IPS-18c (cell line): Measurements from ENCODE around the gene TRMT44.
"Not testable (repeated sequence)": the region's sequence is repeated elsewhere in the genome, so short reads cannot be mapped to it uniquely, and the experiment has no call there.

ENCODE experiments used
- H3K4me3 ChIP-seq: 2 replicates; pipeline ENCODE4 v1.7.0; 2013; ENCODE audit warnings: low read depth, mild to moderate bottlenecking, low read length, moderate library complexity; ENCODE audit not compliant: insufficient read depth
- H3K9me3 ChIP-seq: one replicate; pipeline ENCODE4 v1.6.1; 2013; ENCODE audit warnings: mild to moderate bottlenecking, low read length, moderate library complexity; ENCODE audit not compliant: control insufficient read depth, insufficient read depth

TRMT44 gene

DNA sequence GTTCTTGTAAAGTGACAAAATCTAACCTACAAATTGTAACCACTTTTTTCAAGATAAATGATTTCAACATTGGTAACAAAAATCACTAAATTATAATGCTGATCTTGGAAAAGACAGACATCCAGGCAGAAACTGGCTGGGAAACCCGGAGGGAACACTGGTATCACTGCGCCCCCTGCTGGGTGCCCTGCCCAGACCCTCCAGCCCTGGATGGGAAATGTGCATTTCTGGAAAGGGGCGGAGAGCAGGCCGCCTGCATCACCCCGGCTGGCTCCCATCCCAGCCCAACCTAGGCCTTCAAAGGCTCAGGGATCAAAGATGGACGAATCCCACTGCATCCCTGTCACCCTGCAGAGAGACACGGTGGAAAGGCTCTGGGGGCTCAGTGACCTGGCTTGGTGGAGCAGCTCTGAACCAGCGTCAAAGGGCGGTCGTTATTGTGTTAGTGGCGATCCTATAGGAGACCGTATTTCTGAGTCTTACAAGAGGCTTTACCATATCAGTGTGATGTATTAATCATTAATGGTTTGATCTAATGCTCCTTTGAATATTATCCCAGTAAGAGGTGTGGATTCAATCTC is 37.3 kb upstream of the TRMT44 start:
- Histone ChIP-seq H3K9me3 (no peaks in the 10 kb centered on the region), H3K4me3 (no peak overlapping the region)

DNA sequence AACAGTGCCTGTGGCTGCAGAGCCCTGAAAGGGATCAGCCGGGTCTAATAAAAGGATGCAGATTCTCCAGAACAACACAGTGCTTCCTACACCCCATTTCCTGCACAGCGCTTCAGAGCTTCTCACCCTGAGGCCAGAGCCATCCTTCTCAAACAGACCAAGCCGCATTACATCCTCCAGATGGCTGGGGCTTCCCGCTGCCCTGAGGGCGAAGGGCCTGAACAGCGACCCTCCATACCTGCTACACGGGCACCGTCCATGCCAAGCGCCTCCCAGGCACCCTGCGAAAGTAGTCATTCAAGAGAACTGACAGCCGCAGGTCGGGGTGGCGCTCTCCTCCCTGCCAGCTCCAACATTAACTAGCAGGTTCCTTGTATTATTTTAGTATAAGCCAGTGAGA is 36.6 kb upstream of the TRMT44 start:
- Histone ChIP-seq H3K9me3 (no peaks in the 10 kb centered on the region), H3K4me3 (no peak overlapping the region)

DNA sequence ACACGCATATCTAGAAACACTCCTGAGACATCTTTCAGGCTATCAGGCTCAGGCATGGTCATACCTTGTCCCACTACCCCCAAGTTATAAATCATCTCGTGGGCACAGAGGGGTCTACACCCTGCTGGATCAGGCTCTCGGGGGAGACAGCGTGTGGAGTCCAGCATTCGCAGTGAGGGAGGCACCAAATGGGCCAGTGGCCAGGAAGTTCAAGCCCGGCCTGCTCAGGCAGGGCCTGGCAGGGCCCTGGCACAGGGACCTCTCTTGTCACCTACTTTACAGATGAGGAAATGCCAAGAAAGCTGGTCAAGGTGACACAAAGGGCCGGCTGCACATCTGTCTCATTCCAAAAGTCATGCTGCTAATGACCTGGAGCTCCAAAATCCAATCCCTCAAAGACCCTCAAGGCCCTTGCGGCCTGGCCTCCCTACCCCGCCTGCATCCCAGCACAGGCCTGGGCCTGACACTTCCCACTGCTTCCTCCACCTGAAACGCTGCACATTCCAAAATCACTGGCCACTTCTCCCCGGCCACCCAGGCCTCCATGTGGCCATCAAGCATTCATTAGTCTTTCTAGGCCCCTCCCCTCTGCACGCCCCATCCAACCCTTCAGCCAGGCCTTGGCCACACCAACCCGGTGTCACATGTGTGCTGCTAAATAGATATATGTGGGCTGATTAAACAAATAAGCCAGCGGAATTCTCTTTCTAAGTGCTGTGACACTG is 35.6 kb upstream of the TRMT44 start:
- no peak overlapping the region for H3K4me3 ChIP-seq
- H3K9me3 ChIP-seq: no peaks in the 10 kb centered on the region

DNA sequence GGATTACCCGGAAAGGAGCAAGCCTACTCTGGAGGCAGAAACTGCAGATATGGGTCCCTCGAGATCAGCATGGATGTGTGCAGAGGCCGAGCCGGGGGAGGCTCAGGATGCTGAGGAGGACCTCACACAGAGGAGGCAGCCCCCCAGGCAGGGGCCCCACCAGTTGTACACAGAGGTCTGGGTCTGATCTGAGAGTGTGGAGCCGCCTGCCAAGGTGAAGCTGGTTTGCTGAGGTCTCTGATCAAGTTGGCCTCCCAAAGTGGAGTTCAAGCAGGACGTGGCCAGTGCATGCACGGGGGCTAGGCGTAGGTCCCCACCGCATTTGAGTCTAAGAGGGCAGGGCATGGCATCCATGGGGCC is 35.1 kb upstream of the TRMT44 start:
- Histone ChIP-seq H3K4me3 (no peak overlapping the region), H3K9me3 (no peaks in the 10 kb centered on the region)

DNA sequence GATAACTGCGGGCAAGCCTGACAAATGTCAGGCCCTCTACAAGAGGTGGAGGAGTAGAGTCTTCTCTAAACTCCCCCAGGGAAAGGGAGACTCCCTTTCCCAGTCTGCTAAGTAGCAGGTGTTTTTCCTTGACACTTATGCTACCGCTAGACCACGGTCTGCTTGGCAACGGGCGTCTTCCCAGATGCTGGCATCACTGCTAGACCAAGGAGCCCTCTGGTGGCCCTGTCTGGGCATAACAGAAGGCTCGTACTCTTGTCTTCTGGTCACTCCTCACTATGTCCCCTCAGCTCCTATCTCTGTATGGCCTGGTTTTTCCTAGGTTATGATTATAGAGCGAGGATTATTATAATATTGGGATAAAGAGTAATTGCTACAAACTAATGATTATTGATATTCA is 33.7 kb upstream of the TRMT44 start:
- H3K9me3 ChIP-seq, H3K4me3 ChIP-seq: not testable (repeated sequence)

DNA sequence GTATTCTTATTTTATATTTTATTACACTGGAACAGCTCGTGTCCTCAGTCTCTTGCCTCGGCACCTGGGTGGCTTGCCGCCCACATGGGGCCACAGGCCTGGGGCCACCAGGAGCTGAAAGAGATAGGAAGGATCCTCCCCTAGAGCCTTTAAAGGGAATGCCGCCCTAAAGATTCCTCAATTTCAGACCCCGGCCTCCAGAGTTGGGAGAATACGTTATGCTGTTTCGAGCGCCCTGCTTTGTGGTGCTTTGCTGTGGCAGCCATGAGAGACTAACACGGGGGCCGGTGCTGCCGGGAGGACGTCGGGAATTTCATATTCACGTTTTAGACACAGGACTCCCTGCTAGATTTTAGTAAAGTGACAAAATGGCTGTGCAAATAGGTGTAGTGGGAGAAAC is 33.3 kb upstream of the TRMT44 start:
- Histone ChIP-seq H3K9me3 (no peaks in the 10 kb centered on the region), H3K4me3 (no peak overlapping the region)

DNA sequence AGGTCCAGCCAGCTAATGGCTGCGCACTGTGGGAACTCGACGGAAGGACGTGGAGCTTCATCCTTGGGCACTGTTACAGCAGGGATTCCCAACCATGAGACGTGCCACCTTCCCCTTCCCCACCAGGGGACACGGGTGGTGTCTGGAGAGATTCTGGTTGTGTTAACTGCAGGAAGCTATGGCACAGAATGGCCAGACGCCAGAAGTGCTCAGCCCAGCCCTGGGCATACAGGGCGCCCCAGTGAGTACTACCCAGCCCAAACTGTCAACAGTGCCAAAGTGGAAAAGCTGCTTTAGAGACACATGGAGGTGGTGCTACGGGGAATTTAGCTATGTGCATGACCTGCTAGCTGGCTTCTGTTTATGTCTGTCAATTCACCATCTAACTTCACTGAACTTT is 32.8 kb upstream of the TRMT44 start:
- H3K4me3 ChIP-seq: no peak overlapping the region
- H3K9me3 ChIP-seq: no peaks in the 10 kb centered on the region

DNA sequence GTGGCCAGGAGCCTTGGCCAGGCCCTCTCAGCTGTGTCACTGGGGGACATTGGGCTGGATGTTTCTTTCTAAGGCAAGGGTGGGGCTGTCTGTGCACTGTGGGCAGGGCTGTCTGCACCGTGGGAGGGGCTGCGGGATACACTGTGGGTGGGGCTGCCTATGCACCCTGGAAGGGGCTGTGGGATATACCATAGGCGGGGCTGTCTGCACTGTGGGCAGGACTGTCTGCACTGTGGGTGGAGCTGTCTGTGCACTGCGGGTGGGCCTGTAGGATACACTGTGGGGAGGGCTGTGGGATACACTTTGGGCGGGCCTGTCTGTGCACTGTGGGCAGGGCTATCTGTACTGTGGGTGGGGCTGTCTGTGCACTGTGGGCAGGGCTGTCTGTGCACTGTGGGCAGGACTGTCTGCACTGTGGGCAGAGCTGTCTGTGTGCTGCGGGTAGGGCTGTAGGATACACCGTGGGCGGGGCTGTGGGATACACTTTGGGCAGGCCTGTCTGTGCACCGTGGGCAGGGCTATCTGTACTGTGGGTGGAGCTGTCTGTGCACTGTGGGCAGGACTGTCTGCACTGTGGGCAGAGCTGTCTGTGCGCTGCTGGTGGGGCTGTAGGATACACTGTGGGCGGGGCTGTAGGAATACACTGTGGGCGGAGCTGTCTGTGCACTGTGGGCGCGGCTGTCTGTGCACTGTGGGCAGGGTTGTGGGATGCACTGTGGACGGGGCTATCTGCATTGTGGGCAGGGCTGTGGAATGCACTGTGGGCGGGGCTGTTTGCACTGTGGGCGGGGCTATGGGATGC is 31.1 kb upstream of the TRMT44 start:
- H3K9me3 ChIP-seq: no peaks in the 10 kb centered on the region
- no peak overlapping the region for H3K4me3 ChIP-seq

DNA sequence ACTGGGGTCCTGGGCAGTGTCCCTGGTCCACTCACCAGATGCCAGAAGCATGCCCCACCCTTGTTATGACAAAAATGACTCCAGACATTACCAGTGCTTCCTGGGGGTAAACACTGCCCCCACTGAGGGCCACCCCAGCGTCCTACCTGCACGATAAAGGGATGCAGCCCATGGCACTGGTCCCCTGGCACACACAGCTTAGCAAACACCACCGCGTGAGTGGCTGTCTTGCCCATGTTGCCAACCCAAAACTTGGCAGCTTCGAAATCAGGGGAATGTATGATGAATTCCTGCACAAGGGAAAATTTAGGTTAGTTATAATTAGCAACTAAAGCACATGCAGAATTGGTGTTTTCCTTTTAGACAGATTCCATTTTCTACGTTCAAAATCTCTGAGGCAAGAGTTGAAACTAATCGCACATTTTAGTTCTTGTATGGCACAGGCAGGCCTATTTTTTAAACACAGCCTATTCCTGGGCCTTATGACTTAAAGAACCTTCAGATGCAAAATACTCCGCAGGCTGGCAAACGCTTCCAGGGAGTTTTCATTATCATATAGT is 30.4 kb upstream of the TRMT44 start:
- H3K9me3 ChIP-seq: no peaks in the 10 kb centered on the region

DNA sequence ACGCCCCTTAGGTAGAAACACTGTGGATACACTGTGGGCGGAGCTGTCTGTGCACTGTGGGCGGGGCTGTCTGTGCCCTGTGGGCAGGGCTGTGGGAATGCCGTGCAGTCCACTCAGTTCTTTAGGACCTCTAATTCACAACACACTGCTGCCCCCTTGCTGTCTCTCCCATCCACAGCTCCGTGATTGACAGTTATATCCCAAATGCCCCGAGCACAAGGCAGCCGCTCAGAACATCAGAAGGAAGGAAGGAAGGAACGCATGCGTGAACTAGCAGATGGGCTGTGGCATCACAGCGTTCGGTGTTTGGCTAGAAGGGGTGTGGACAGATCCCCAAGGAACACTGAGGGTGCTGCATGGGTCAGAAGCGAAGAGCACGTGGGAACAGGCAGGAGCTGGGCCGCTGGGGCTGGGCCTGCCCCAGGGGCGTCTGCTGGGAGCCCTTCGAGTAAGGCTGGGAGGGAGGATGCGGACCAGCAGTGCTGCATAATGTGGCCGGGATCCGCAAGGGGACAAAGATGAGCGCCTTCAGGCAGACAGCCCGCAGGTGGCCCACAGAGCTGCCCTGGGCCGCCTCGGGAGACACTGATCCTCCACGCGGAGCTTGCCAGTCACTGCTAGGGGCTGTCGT is 29.8 kb upstream of the TRMT44 start:
- no peaks in the 10 kb centered on the region for H3K9me3 ChIP-seq
- H3K4me3 ChIP-seq: no peak overlapping the region

More for the DNA sequence above, 30.4 kb upstream of the TRMT44 start:
- no peak overlapping the region for H3K4me3 ChIP-seq

DNA sequence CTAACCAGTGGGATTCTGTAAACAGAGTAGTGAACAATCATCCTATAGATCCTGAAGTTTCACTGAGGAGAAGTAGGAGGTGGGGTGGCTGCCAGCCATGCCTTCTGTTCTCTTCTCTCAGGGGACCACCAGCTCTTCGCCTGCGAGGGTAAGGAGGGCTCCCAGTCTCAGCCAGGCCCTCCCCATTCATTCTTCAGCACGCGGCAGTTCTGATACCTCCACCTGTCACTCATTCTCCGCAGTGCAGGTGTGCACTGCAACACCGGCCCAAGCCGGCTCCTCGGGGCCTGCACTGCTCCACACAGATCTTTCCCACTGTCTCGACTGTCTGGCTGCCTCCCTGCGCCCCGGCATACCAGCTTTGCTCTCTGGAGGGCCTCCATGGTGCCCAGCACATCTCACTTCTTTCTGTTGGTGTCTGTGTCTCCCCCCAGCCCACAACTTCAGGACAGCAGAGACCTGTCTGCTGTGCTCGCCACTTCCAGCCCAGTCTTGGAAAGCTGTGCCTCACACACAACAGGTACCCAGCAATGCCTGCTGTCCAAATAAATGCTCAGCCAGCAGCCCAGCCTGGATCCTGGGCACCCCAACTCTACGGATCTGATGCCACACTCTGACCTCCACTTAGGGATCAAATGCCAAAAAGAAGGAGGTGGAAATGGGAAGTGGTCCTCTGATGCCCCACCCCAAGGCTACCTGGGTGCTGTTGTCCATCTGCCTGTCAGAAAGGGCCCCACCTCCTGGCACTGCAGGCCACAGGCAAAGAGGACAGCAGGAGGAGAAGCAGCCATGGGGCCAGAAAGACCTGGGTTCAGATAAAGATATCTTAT is 29.0 kb upstream of the TRMT44 start:
- Histone ChIP-seq H3K4me3 (no peak overlapping the region), H3K9me3 (no peaks in the 10 kb centered on the region)

DNA sequence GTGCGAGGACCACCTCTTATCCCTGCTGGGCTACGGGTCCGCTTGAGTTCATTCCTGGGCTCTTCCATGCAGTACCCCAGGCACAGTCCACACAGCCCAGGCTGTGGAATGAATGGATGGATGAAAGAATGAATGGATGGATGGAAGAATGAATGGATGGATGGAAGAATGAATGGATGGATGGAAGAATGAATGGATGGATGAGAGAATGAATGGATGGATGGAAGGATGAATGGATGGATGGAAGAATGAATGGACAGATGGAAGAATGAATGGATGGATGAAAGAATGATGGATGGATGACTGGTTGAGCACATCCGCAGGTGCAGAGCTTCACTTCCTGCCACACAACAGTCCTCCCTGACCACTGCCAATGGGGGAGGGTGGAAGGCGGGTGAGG is 28.3 kb upstream of the TRMT44 start:
- Histone ChIP-seq H3K4me3 (no peak overlapping the region), H3K9me3 (no peaks in the 10 kb centered on the region)

DNA sequence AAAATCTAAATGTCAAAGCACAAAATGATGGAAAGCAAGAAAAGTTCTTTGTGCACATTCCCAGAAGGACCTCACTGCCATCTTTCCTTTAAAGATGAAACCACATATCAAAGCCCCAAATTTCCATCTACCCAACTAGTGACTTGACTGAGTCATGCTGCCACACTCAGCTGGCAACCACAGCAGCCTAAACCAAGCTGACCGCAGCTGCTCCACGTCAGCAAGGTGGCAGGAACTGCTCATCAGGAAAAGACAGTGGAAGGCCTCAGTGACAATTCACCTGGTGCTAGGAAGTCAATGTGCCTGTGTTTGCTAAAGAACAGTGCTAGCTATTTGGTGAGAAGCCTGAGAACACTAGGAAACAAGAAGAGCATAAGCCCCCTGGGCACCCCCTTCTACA is 26.2 kb upstream of the TRMT44 start:
- Histone ChIP-seq H3K9me3 (no peaks in the 10 kb centered on the region), H3K4me3 (no peak overlapping the region)

DNA sequence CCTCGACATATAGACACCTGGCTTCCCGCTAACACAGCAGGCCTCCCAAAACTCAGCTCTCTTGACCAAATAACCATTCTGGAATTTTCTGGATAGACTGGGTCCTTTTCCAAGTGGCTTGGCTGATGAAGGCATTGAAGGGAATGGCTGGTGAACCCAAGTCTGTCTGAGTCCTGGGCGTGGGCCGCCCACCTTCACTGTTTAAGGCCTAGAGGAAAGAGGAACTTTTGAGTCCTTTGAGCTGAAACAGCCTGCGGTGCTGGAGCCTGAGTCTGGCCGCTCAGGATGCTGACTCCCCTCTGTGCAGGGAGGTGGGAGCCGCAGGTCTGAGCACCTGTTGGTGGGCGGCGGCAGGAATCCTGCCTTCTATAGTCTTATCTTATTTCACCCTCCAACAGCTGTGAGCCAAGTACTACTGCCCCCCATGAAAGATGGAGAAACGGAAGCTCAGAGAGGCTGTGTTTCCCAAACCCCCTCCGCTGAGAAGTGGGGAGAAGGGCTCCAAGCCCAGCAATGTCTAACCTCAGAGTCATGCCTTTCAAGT is 23.4 kb upstream of the TRMT44 start:
- Histone ChIP-seq H3K4me3 (no peak overlapping the region), H3K9me3 (no peaks in the 10 kb centered on the region)

DNA sequence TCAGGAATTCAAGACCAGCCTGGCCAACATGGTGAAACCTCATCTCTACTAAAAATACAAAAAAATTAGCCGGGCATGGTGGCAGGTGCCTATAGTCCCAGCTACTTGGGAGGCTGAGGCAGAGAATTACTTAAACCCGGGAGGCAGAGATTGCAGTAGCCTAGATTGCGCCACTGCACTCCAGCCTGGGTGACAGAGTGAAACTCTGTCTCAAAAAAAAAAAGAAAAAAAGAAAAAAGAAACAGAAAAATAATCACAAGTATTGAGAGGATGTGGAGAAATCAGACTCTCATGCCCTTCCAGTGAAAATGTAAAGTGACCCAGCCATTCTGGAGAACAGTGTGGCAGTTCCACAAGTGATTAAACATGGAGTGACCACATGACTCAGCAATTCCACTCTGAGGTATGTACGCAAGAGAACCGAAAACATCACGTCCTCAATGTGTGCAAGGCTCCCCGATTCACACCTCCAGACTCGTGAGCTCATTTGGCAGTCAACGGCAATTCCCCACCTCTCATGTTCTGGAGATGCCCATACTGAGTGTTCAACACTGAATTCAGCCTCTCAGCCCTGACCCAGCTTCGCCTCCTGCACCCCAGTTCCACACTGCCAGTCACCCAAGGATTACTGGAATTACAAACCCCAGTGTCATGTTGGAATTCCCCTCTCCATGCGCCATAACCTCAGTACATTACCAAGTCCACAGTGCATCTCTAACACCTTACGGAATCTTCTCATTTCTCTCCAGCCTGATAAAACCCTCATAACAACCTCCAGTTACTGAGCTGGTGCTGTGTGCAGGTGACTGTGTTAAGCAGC is 21.1 kb upstream of the TRMT44 start:
- H3K9me3 ChIP-seq: no peaks in the 10 kb centered on the region
- no peak overlapping the region for H3K4me3 ChIP-seq

DNA sequence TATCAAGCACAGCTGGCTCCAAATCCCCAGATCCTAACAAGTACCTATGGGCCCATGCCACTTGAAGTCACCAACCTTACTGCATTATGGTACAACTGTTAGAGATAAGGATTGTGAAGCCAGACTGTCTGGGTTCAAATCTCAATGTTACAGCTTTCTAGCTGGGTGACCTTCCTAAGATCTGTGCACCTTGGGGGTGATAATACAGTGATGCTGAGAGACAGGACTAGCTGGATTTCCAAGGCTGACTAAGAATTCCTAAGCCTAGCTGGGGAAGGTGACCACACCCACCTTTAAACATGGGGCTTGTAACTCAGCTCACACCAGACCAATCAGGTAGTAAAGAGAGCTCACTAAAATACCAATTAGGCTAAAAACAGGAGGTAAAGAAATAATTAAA is 20.4 kb upstream of the TRMT44 start:
- not testable (repeated sequence) for H3K4me3 ChIP-seq, H3K9me3 ChIP-seq
